ENCODE results near the gene PAM16. TPM values are rescaled to one million over a fixed set of nuclear protein-coding genes. Genes with fewer than 3 reads are reported as not detected.
A peak's percentile ranks its signal among the peaks of the same experiment; 100 is the strongest.

PAM16 gene
- total RNA-seq, 1 experiment from 2014 or later, result 104 TPM

GRCh38 chr16:4323845-4324488 is 27.2 kb downstream of the PAM16 start:
- peak overlapping the region; percentile 6 to 30; a peak in 3 of 4 replicates for H3K4me3 ChIP-seq (ENCODE audit: low read depth in 2 of 2, low read length in 2 of 2)
- POLR2A ChIA-PET, result no interaction called here
- peak; percentile 62 for ATAC-seq

More at GRCh38 chr16:4323845-4324488, 27.2 kb downstream of the PAM16 start:
- no TSS peak for BruUV-seq (replicated peaks)
- intact Hi-C loops (cut with micrococcal nuclease; ENCODE audit: unreplicated experiment), result no loop called here
- CTCF ChIA-PET, result interaction anchor here (0.6 to 3.3 kb wide), 4 partner anchors 9 to 123 kb away, joined by 3 to 12 read pairs (median 5); no protein-coding TSS in a partner anchor
- TF ChIP-seq CTCF (IDR thresholded peaks at IDR 0.05) (no peak), POLR2AphosphoS5 (IDR thresholded peaks at IDR 0.05; ENCODE audit: low read depth, low read length) (no peak), TCF7L2 (IDR thresholded peaks at IDR 0.05; ENCODE audit: low read depth, low read length) (no peak), SIN3A (IDR thresholded peaks at IDR 0.05; ENCODE audit: borderline replicate concordance, insufficient read depth, low read depth, low read length) (no peak), REST (IDR thresholded peaks at IDR 0.05; ENCODE audit: insufficient read depth in 1 of 2, low read depth in 2 of 2, low read length in 1 of 2) (no peak)
- Histone ChIP-seq H3K27me3 (ENCODE audit: control insufficient read depth, insufficient read depth, low read length) (no peaks in the 10 kb centered on the region), H3K36me3 (ENCODE audit: control insufficient read depth, insufficient read depth, low read length) (no peaks in the 10 kb centered on the region), H3K9me3 (ENCODE audit: control insufficient read depth, insufficient read depth, low read depth, low read length) (no peaks in the 10 kb centered on the region), H3K27ac (ENCODE audit: low read length) (peak overlapping the region; percentile 92), H3K4me1 (ENCODE audit: control insufficient read depth, insufficient read depth, low read length) (peaks cover 95% of the 10 kb centered on the region)
- in situ Hi-C loops (cut with HindIII; ENCODE audit: low pct_unique_long_range_greater_than_20kb, low sequenced_read_pairs), result no loop called here
- DNase-seq (ENCODE audit: low read depth, low spot score), result no peak

Data from Panc1 (cell line).